Measurements from ENCODE around the gene GNG2.

DNA sequence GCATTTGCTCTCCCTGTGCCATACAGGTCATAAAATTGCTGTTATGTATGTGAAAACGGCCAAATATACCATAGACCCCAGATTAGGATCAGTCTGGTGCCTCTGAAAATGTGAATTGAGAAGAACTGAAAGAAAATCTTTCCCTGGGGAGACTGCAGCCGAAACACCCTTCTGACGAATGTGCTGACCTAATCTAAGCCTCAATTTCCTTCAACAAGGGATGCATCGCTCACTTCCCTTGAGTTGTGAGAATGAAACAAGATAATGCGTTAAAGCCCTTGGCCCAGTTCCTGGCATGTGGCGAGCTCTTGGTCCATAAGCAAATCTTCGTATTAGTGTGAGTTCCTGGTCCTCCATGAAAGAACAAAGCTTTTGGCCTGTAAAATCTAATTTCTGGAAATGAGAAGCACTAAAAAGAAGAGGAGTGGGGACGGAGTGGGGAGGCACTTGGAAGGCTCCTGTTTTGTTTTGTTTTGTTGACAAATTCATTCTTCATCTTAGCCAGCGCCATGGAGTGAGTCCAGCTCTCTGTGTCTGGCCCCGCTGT, 79.4 kb downstream of the GNG2 start:
- TF ChIP-seq, protein P1, sequence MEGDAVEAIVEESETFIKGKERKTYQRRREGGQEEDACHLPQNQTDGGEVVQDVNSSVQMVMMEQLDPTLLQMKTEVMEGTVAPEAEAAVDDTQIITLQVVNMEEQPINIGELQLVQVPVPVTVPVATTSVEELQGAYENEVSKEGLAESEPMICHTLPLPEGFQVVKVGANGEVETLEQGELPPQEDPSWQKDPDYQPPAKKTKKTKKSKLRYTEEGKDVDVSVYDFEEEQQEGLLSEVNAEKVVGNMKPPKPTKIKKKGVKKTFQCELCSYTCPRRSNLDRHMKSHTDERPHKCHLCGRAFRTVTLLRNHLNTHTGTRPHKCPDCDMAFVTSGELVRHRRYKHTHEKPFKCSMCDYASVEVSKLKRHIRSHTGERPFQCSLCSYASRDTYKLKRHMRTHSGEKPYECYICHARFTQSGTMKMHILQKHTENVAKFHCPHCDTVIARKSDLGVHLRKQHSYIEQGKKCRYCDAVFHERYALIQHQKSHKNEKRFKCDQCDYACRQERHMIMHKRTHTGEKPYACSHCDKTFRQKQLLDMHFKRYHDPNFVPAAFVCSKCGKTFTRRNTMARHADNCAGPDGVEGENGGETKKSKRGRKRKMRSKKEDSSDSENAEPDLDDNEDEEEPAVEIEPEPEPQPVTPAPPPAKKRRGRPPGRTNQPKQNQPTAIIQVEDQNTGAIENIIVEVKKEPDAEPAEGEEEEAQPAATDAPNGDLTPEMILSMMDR (IDR thresholded peaks at IDR 0.05), result no peak
- TF ChIP-seq POLR2A (IDR thresholded peaks at IDR 0.05), result no peak

Measured in uterus (tissue), 2 donors.